K562 (cell line): ENCODE measurements around the gene UBE2G2. TPM values are rescaled to one million over a fixed set of nuclear protein-coding genes. Genes with fewer than 3 reads are reported as not detected.

ENCODE experiments used
- BRD9 ChIP-seq: fragments of 450-650 bp; IDR thresholded peaks from 2 replicates; pipeline ENCODE4 v1.6.1; 2018; ENCODE audit warnings: low read depth; ENCODE audit not compliant: partially characterized antibody
- FOXK1 ChIP-seq: sonication (generic); formaldehyde crosslinking; IDR thresholded peaks from 2 replicates; pipeline ENCODE4 v1.8.0; 2022; ENCODE audit warnings: missing genetic modification reagents, mild to moderate bottlenecking, borderline replicate concordance
- FOXP1 ChIP-seq: sonication (generic); formaldehyde crosslinking; IDR thresholded peaks from 2 replicates; pipeline ENCODE4 v1.8.0; 2022; ENCODE audit warnings: mild to moderate bottlenecking, missing genetic modification reagents
- GTF2E2 ChIP-seq: fragments of 200-800 bp; sonication (Bioruptor generic); IDR thresholded peaks from 2 replicates; pipeline ENCODE4 v1.6.1; 2016; ENCODE audit warnings: missing genetic modification characterization, missing compliant biosample characterization
- HEY1 ChIP-seq: fragments of 250-450 bp; sonication (Bioruptor Pico); IDR thresholded peaks from 2 replicates; pipeline ENCODE4 v1.5.0; 2020; ENCODE audit warnings: mild to moderate bottlenecking, moderate library complexity, borderline replicate concordance
- LEF1 ChIP-seq: fragments of 450-650 bp; IDR thresholded peaks from 2 replicates; pipeline ENCODE4 v1.6.1; 2016; ENCODE audit warnings: mild to moderate bottlenecking
- NFIC ChIP-seq: fragments of 450-650 bp; IDR thresholded peaks from 2 replicates; pipeline ENCODE4 v1.6.1; 2017; ENCODE audit warnings: mild to moderate bottlenecking, inconsistent platforms
- NFXL1 ChIP-seq: fragments of 450-650 bp; formaldehyde crosslinking; IDR thresholded peaks from 2 replicates; pipeline ENCODE4 v1.4.0; 2021; ENCODE audit warnings: mild to moderate bottlenecking
- PML ChIP-seq: IDR thresholded peaks from 2 replicates; pipeline ENCODE4 v1.6.1; 2012; ENCODE audit warnings: low read length, inconsistent platforms
- PTRF ChIP-seq: fragments of 450-650 bp; IDR thresholded peaks from 2 replicates; pipeline ENCODE4 v1.6.1; 2016; ENCODE audit warnings: mild to moderate bottlenecking, missing genetic modification characterization, missing compliant biosample characterization
- RAD51 ChIP-seq: fragments of 450-650 bp; IDR thresholded peaks from 2 replicates; pipeline ENCODE4 v1.7.1; 2016; ENCODE audit warnings: low read depth, mild to moderate bottlenecking, borderline replicate concordance
- RCOR1 ChIP-seq, 2 experiments: IDR thresholded peaks; 2 replicates each; pipeline ENCODE4 v1.6.1; 2012; ENCODE audit warnings: low read depth in 2 of 2, low read length in 2 of 2, borderline replicate concordance in 1 of 2, improper control_type of control experiment in 1 of 2
- SMARCA4 ChIP-seq: fragments of 450-650 bp; IDR thresholded peaks from 2 replicates; pipeline ENCODE4 v1.6.1; 2016
- SNIP1 ChIP-seq: fragments of 450-650 bp; IDR thresholded peaks from 2 replicates; pipeline ENCODE4 v1.7.1; 2017; ENCODE audit warnings: low read depth, mild to moderate bottlenecking
- TEAD1 ChIP-seq, 2 experiments: fragments of 450-650 bp in 1 of 2; sonication (generic) in 1 of 2; formaldehyde crosslinking; IDR thresholded peaks; 2 replicates each; pipeline versions ENCODE4 v1.4.0 to v1.8.0; 2020 to 2022; ENCODE audit warnings: mild to moderate bottlenecking in 2 of 2, missing genetic modification reagents in 1 of 2
- TEAD2 ChIP-seq: fragments of 450-650 bp; IDR thresholded peaks from 2 replicates; pipeline ENCODE4 v1.6.1; 2016; ENCODE audit warnings: missing genetic modification characterization, control low read depth, missing compliant biosample characterization
- ZFP30 ChIP-seq: fragments of 250-450 bp; sonication (Bioruptor Pico); IDR thresholded peaks from 2 replicates; pipeline ENCODE4 v1.8.0; 2022; ENCODE audit warnings: moderate library complexity, mild to moderate bottlenecking, inconsistent platforms, borderline replicate concordance
- ZNF584 ChIP-seq: fragments of 200-800 bp; sonication (Bioruptor generic); IDR thresholded peaks from 2 replicates; pipeline ENCODE4 v1.6.1; 2016; ENCODE audit warnings: low read depth, mild to moderate bottlenecking, missing genetic modification characterization, missing compliant biosample characterization
- polyA plus RNA-seq, 8 experiments: library from polyadenylated mRNA; depleted of rRNA in 4 of 8; stranded (reverse) in 5 of 8; unstranded in 3 of 8; fragments of >200 nt; fragmentation: Nextera tagmentation in 2 of 8; fragmentation: Illumina TruSeq in 1 of 8; extraction: Ambion mirVana in 2 of 8; extraction: Trizol in 1 of 8; gene quantifications; 2 replicates each; pipeline versions ENCODE4 v1.2.1 to v1.2.3, GENCODE V29; 2011 to 2014; ENCODE audit warnings: inconsistent platforms in 1 of 8, missing spikeins in 1 of 8
- total RNA-seq, 7 experiments: library from RNA; depleted of rRNA in 6 of 7; stranded (reverse); fragments of >200 nt in 6 of 7; fragmentation: Illumina TruSeq in 2 of 7; extraction: Trizol in 2 of 7; gene quantifications; 2 replicates each; pipeline versions ENCODE4 v1.2.1 to v1.2.3, GENCODE V29; 2011 to 2021; ENCODE audit warnings: low replicate concordance in 1 of 7
- TF ChIP-seq, protein P1 (sequence below): fragments of 450-650 bp; IDR thresholded peaks from 2 replicates; pipeline ENCODE4 v1.6.1; 2016; ENCODE audit warnings: antibody characterized with exemption
- TF ChIP-seq, protein P2 (sequence below): sonication (generic); formaldehyde crosslinking; IDR thresholded peaks from 2 replicates; pipeline ENCODE4 v1.8.0; 2022; ENCODE audit warnings: missing genetic modification reagents, mild to moderate bottlenecking, borderline replicate concordance
- TF ChIP-seq, protein P3 (sequence below): fragments of 450-650 bp; IDR thresholded peaks from 2 replicates; pipeline ENCODE4 v1.6.1; 2014; ENCODE audit warnings: low read depth, mild to moderate bottlenecking, moderate library complexity, borderline replicate concordance

The UBE2G2 gene
- total and polyA plus RNA-seq, 9 of the 15 experiments (the other 6 are each of a cell fraction or from before 2014, with no cell fraction given): 47.5 to 225 (median 140) TPM

DNA sequence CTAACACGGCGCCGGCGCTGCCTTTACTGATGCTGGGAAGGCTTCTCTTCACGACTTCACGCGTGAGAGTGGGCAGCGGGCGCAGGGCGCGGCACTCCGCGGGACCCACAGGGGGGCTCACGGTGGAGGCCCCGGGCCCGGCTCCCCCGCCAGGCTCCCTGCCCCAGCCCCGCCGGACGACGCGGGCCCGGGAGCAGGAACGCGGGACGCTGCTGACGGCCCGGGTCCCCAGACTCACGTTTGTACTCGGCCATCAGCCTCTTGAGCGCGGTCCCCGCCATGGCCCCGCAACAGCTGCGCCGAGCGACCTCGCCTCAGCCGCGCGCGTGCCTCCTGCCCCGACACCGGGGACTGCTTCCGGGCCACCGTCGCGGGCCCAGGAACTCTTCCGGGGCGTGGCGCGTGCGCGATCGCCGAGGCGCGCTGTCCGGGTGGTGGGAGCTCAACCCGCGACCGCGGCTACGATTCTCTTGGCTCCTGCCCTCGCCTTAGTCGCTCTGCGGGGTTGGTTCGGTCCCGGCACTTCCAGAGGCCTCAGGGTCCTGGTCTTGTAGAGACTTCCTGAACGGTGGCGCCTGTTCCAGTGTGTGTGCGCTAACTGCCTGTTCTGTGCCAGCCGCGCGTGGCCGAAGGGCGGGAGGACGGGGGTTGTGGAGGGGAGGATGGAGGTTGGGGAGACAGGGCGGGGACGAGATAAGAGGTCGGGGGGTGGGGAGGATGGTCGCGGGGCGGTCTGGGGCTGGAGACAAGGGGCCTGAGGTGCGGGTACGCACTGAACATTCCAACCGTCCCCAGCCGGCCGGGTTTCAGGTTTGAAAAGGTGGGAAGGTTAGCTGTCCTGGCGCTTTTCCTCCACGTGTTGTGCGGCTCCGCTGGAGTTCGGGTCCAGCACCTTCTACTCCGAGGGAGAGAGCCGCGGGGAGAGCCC lies at the start of gene UBE2G2 (continued):
- TF ChIP-seq, protein P1, sequence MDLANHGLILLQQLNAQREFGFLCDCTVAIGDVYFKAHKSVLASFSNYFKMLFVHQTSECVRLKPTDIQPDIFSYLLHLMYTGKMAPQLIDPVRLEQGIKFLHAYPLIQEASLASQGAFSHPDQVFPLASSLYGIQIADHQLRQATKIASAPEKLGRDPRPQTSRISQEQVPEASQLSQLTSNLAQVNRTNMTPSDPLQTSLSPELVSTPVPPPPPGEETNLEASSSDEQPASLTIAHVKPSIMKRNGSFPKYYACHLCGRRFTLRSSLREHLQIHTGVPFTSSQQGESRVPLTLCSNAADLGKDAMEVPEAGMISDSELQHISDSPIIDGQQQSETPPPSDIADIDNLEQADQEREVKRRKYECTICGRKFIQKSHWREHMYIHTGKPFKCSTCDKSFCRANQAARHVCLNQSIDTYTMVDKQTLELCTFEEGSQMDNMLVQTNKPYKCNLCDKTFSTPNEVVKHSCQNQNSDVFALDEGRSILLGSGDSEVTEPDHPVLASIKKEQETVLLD: peak; percentile 48; the same call in 1 of the 2 replicates
- TF ChIP-seq FOXP1 (CRISPR knock-in tag) (peak; percentile 92), SNIP1 (no peak), LEF1 (no peak), TEAD2 (tag) (no peak), TEAD1 (CRISPR knock-in tag; IDR thresholded peaks at IDR 0.05) (peak in 1 of 2 experiments; percentile 47; a peak in 1 of 4 replicates), PML (peak; percentile 58; the same call in 1 of the 2 replicates), PTRF (tag) (no peak), BRD9 (no peak), RAD51 (no peak), SMARCA4 (no peak), NFXL1 (CRISPR knock-in tag) (no peak), ZNF584 (0 out of 2 replicates have a peak, but pooled peaks have one; percentile 2), RCOR1 (IDR thresholded peaks at IDR 0.05; ENCODE audit: borderline replicate concordance in 1 of 2, low read depth in 2 of 2, low read length in 2 of 2) (no peak), NFIC (0 out of 2 replicates have a peak, but pooled peaks have one; percentile 40), HEY1 (no peak), GTF2E2 (tag) (peak; percentile 59; the same call in 1 of the 2 replicates), FOXK1 (CRISPR knock-in tag) (no peak), ZFP30 (CRISPR knock-in tag) (no peak)
- TF ChIP-seq, protein P2, sequence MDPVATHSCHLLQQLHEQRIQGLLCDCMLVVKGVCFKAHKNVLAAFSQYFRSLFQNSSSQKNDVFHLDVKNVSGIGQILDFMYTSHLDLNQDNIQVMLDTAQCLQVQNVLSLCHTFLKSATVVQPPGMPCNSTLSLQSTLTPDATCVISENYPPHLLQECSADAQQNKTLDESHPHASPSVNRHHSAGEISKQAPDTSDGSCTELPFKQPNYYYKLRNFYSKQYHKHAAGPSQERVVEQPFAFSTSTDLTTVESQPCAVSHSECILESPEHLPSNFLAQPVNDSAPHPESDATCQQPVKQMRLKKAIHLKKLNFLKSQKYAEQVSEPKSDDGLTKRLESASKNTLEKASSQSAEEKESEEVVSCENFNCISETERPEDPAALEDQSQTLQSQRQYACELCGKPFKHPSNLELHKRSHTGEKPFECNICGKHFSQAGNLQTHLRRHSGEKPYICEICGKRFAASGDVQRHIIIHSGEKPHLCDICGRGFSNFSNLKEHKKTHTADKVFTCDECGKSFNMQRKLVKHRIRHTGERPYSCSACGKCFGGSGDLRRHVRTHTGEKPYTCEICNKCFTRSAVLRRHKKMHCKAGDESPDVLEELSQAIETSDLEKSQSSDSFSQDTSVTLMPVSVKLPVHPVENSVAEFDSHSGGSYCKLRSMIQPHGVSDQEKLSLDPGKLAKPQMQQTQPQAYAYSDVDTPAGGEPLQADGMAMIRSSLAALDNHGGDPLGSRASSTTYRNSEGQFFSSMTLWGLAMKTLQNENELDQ: no peak
- TF ChIP-seq, protein P3, sequence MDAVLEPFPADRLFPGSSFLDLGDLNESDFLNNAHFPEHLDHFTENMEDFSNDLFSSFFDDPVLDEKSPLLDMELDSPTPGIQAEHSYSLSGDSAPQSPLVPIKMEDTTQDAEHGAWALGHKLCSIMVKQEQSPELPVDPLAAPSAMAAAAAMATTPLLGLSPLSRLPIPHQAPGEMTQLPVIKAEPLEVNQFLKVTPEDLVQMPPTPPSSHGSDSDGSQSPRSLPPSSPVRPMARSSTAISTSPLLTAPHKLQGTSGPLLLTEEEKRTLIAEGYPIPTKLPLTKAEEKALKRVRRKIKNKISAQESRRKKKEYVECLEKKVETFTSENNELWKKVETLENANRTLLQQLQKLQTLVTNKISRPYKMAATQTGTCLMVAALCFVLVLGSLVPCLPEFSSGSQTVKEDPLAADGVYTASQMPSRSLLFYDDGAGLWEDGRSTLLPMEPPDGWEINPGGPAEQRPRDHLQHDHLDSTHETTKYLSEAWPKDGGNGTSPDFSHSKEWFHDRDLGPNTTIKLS: peak; percentile 81
